RWPE1 (cell line): Measurements from ENCODE around the gene ZNF423.

Source experiments
- CTCF ChIA-PET: fragments of 350-600 bp; sonication (Branson Sonifier 250); formaldehyde crosslinking; extraction: SDS; loops from one replicate; lab custom pipeline; 2021; lab: Yijun Ruan, JAX
- POLR2A ChIA-PET: fragments of 400-600 bp; formaldehyde crosslinking; extraction: SDS; loops from one replicate; lab custom pipeline; 2020; ENCODE audit warnings: antibody characterized with exemption; ENCODE audit not compliant: low non-redundant PET; lab: Yijun Ruan, JAX
- DNase-seq: peaks from one replicate; pipeline ENCODE4 v3.0.0; 2012; ENCODE audit warnings: low spot score
- H3K27ac ChIP-seq: fragments of 450-650 bp; 2 replicates; pipeline ENCODE4 v1.5.1; 2017
- CTCF ChIP-seq: fragments of 450-650 bp; conservative IDR thresholded peaks from 2 replicates; pipeline ENCODE4 v1.5.1; 2017; ENCODE audit warnings: low read depth, mild to moderate bottlenecking

The ZNF423 gene

DNA sequence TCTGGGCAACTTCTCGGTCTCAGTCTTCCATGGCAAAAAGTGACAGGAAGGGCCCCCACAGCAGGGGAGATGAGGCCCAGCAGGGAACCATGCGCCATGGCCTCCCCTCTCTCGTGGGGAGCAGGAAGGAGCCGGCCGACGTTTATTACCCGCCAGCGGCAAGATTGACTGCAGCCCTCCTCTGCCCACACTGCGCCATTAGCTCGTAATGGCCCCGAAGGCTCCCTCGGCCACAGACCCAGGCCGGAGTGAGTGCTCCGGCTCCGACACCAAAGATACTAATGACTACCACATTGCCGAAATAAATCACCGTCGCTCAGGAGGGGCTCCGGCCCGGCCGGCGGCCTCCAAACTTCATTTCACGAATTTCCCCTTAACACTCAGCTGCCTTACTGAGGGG lies 255.4 kb downstream of the ZNF423 start:
- ChIA-PET CTCF (interaction anchor here (0.5 kb wide), 1 partner anchor 943 kb away, joined by 3 read pairs; no protein-coding TSS in a partner anchor), POLR2A (no interaction called here)
- no peak overlapping the region for H3K27ac ChIP-seq
- TF ChIP-seq CTCF: no peak
- no peak for DNase-seq

GRCh38 chr16:49599704-49600103 lies 256.2 kb downstream of the ZNF423 start:
- no peak overlapping the region for H3K27ac ChIP-seq
- DNase-seq: no peak
- ChIA-PET CTCF (no interaction called here), POLR2A (no interaction called here)
- TF ChIP-seq CTCF: no peak

DNA sequence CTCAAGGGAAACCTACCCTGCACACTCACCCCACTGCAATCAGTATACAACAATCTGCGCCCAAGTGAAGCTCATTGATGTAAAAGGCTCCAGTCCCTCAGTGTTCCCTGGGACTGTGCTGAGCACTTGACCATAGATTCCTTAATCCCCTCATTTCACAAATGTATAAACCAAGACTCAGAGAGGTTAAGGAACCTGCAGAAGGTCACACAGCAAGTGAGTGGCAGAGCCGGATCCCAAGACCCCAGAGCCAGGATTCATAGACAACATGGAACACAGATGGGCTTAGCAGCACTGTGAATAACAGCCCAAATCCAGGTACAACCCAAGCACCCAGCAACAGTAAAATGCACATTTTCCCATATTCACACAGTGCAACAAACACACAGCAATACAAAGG lies 256.6 kb downstream of the ZNF423 start:
- no peak overlapping the region for H3K27ac ChIP-seq
- no peak for TF ChIP-seq CTCF
- POLR2A ChIA-PET: no interaction called here
- DNase-seq: no peak
- CTCF ChIA-PET: no interaction called here

DNA sequence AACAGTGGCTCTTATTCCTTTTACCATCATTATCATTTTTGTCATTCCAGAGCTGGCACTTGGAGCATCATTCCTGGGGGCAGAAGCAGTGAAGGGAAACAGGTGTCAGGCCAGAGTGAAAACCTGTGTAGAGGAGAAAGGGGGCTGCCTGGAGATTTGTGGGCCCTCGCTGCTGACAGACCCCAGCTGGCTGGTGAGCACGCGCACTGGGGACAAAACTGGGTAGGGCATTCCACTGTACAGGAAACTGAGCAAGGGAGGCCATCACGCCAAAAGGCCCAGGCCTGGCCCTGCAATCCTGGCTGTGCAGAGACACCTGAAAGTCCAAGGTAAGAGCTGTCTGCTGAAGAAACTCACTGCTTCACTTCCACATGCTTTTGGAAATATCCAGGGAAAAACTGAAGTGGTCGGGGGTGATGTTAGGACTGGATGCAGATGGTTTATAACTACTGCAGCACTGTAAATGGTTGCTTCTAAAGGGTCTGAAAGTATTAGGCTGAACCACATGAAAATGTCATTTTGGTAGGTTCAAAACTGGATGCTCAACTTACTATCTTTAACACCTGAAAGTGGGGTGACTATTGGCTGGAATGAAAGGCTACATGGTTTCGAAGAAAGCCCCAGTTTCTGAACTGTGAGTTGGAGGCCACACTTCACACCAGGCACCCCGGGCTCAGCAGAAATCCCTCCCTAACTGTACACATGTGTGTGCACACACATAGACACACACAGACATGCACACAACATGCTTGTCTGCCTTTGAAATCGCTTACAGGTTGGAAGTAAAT lies 257.3 kb downstream of the ZNF423 start:
- POLR2A ChIA-PET: no interaction called here
- DNase-seq: no peak
- no peak for TF ChIP-seq CTCF
- CTCF ChIA-PET: interaction anchor here (0.7 kb wide), 1 partner anchor 303 kb away, joined by 3 read pairs; no protein-coding TSS in a partner anchor
- no peak overlapping the region for H3K27ac ChIP-seq

- POLR2A ChIA-PET: no interaction called here
- CTCF ChIA-PET: interaction anchor here (0.7 kb wide), 1 partner anchor 303 kb away, joined by 3 read pairs; no protein-coding TSS in a partner anchor
- no peak overlapping the region for H3K27ac ChIP-seq
- TF ChIP-seq CTCF: no peak
- DNase-seq: no peak
Measured at GRCh38 chr16:49597796-49598195, 258.1 kb downstream of the ZNF423 start.

DNA sequence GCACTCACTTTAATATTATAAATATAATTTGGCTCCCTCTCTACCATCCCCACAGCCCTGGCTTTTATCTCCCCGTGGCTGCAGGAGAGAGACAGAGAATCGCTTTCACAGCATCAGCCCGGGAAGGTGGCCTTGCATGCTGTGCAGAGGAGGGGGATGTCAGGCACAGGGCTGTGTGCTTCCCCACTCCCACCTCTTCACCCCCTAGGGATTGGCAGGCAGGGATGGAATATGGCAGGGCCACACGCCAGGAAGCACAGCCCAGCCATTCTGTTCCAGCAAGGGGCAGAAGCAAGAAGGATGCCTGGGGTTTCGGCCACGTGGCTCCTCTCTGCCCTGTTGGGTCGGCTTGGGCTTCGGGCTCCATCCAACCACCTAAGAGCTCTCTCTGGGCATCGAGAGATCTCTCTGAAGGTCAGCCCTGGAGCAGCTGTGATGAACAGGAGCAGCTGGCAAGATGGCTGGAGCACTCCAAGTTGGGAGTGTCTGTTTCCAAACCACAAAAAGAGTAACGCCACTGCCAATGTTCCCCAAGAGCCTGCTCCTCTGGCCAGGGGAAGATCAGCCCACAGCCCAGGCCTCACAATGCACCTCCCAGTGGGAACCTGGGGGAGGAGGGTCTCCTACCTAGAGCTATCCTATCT lies 259.1 kb downstream of the ZNF423 start:
- DNase-seq: no peak
- H3K27ac ChIP-seq: no peak overlapping the region
- no peak for TF ChIP-seq CTCF
- ChIA-PET CTCF (no interaction called here), POLR2A (no interaction called here)
